ENCODE data around the gene PDXK. TPM values are rescaled to one million over a fixed set of nuclear protein-coding genes. Genes with fewer than 3 reads are reported as not detected.

Gene PDXK
- polyA plus RNA-seq, 1 donor (not counting 4 experiments of a cell fraction or from before 2014, with no cell fraction given), result 144 TPM

DNA sequence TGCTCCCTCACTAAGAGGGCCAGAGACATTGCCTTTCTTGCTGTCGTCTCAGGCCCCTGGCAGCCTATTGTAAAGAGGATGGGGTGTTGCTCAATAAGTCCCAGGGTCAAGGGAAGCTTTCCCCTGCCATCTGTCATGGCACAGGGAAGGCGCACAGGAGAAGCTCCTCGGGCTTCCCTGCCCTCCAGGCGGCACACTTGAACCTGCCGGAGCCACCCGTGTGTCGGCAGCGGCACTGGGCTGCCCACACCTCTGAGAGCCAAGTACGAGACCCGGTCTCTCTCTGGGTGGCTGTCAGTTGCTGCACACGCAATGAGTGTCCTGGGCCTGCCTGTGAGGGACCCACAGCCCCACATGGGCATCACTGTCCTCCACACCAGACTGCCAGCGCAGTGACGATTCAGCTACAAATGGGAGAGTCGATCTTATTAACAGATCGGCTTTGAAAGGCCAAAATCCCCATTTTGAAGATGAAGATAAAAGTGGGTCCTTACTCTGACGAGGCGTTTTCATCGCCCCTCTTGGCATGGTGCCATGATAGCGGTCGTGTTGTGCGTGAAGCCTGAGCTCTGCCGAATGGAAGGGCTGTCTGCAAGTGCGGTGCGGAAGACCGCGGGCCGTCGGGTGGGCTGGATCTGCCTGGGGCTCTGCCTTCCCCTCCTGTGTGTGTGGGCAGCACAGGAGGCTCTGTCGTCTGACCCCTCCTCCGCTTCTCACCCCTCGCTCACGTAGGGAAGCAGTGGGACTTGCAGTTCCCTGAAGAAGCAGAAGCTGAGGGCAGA lies 29.2 kb upstream of the PDXK start:
- dilution Hi-C loops (cut with MboI; ENCODE audit: extremely low pct_ligation_motif_present, low sequenced_read_pairs), result no loop called here
- Histone ChIP-seq H4K20me1 (ENCODE audit: control insufficient read depth, extremely low read depth, insufficient read depth, low read length) (no peaks in the 10 kb centered on the region), H2AFZ (ENCODE audit: control insufficient read depth, low read length) (no peak overlapping the region), H3K9me3 (ENCODE audit: control insufficient read depth, low read depth, low read length) (no peaks in the 10 kb centered on the region), H3K79me2 (ENCODE audit: control insufficient read depth, insufficient read depth, low read length) (no peaks in the 10 kb centered on the region), H3K4me2 (ENCODE audit: control insufficient read depth, extremely low read depth, insufficient read depth, low read depth, low read length) (no peak overlapping the region), H3K4me1 (ENCODE audit: control insufficient read depth, extremely low read depth, insufficient read depth, low read length) (no peaks in the 10 kb centered on the region), H3K36me3 (ENCODE audit: control insufficient read depth in 2 of 2, extremely low read depth in 1 of 2, insufficient read depth in 2 of 2, low read length in 2 of 2) (peaks cover 45 to 57% of the 10 kb centered on the region in 2 experiments), H3K4me3 (ENCODE audit: control insufficient read depth in 2 of 3, extremely low read depth in 1 of 3, insufficient read depth in 2 of 3, low read depth in 1 of 3, low read length in 3 of 3) (no peak overlapping the region), H3K9ac (ENCODE audit: control insufficient read depth, extremely low read depth, insufficient read depth, low read length) (no peak overlapping the region), H3K27me3 (ENCODE audit: control insufficient read depth, extremely low read depth, insufficient read depth, low read length) (no peaks in the 10 kb centered on the region), H3K27ac (ENCODE audit: control insufficient read depth, insufficient read depth, low read length) (no peak overlapping the region), H3K9me1 (ENCODE audit: control insufficient read depth, extremely low read depth, insufficient read depth, low read length) (no peaks in the 10 kb centered on the region)
- DNase-seq (ENCODE audit: low read depth, low spot score) (no peak), FAIRE-seq (no peak)
- no peak for TF ChIP-seq EZH2 (IDR thresholded peaks at IDR 0.05; ENCODE audit: low read length)
- TF ChIP-seq, protein P1, sequence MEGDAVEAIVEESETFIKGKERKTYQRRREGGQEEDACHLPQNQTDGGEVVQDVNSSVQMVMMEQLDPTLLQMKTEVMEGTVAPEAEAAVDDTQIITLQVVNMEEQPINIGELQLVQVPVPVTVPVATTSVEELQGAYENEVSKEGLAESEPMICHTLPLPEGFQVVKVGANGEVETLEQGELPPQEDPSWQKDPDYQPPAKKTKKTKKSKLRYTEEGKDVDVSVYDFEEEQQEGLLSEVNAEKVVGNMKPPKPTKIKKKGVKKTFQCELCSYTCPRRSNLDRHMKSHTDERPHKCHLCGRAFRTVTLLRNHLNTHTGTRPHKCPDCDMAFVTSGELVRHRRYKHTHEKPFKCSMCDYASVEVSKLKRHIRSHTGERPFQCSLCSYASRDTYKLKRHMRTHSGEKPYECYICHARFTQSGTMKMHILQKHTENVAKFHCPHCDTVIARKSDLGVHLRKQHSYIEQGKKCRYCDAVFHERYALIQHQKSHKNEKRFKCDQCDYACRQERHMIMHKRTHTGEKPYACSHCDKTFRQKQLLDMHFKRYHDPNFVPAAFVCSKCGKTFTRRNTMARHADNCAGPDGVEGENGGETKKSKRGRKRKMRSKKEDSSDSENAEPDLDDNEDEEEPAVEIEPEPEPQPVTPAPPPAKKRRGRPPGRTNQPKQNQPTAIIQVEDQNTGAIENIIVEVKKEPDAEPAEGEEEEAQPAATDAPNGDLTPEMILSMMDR (optimal IDR thresholded peaks at IDR 0.05 in 1 of 3, IDR thresholded peaks at IDR 0.05 in 1 of 3, conservative IDR thresholded peaks at IDR 0.05 in 1 of 3; ENCODE audit: extremely low read depth in 1 of 3, insufficient read depth in 2 of 3, low read length in 3 of 3), result no peak

DNA sequence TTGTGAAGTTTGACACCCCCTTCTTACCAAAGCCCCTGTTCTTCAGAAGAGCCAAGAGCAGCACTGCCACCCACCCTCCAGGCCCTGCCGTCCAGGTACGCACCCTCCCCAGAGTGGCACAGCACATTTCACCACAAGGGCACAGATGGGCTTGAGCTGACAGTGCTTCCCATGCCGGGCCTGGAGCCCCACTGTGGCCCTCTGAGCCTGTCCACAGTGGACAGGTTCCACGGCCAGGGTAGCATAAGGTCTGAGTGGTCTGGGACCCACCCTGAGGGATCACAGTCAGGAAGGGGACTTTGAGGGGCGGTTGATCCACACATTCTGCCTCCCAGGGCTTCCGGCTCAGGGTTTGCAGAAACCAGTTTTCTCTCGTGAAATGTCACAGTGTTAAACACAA lies 28.6 kb upstream of the PDXK start:
- Histone ChIP-seq H3K9me1 (ENCODE audit: control insufficient read depth, extremely low read depth, insufficient read depth, low read length) (no peaks in the 10 kb centered on the region), H3K9ac (ENCODE audit: control insufficient read depth, extremely low read depth, insufficient read depth, low read length) (no peak overlapping the region), H3K36me3 (ENCODE audit: control insufficient read depth in 2 of 2, extremely low read depth in 1 of 2, insufficient read depth in 2 of 2, low read length in 2 of 2) (peaks cover 44 to 54% of the 10 kb centered on the region in 2 experiments), H3K27ac (ENCODE audit: control insufficient read depth, insufficient read depth, low read length) (no peak overlapping the region), H3K4me2 (ENCODE audit: control insufficient read depth, extremely low read depth, insufficient read depth, low read depth, low read length) (no peak overlapping the region), H3K79me2 (ENCODE audit: control insufficient read depth, insufficient read depth, low read length) (no peaks in the 10 kb centered on the region), H3K27me3 (ENCODE audit: control insufficient read depth, extremely low read depth, insufficient read depth, low read length) (no peaks in the 10 kb centered on the region), H2AFZ (ENCODE audit: control insufficient read depth, low read length) (no peak overlapping the region), H4K20me1 (ENCODE audit: control insufficient read depth, extremely low read depth, insufficient read depth, low read length) (no peaks in the 10 kb centered on the region), H3K4me1 (ENCODE audit: control insufficient read depth, extremely low read depth, insufficient read depth, low read length) (no peaks in the 10 kb centered on the region), H3K4me3 (ENCODE audit: control insufficient read depth in 2 of 3, extremely low read depth in 1 of 3, insufficient read depth in 2 of 3, low read depth in 1 of 3, low read length in 3 of 3) (no peak overlapping the region), H3K9me3 (ENCODE audit: control insufficient read depth, low read depth, low read length) (no peaks in the 10 kb centered on the region)
- dilution Hi-C loops (cut with MboI; ENCODE audit: extremely low pct_ligation_motif_present, low sequenced_read_pairs), result no loop called here
- FAIRE-seq, result no peak
- TF ChIP-seq, protein P1 (optimal IDR thresholded peaks at IDR 0.05 in 1 of 3, IDR thresholded peaks at IDR 0.05 in 1 of 3, conservative IDR thresholded peaks at IDR 0.05 in 1 of 3; ENCODE audit: extremely low read depth in 1 of 3, insufficient read depth in 2 of 3, low read length in 3 of 3), result no peak
- no peak for TF ChIP-seq EZH2 (IDR thresholded peaks at IDR 0.05; ENCODE audit: low read length)
- DNase-seq (ENCODE audit: low read depth, low spot score), result no peak
